ENCODE measurements around the gene CAV1. TPM values are rescaled to one million over a fixed set of nuclear protein-coding genes. Genes with fewer than 3 reads are reported as not detected.
A peak's percentile ranks its signal among the peaks of the same experiment; 100 is the strongest.

Gene CAV1
- total and polyA plus RNA-seq, 2 experiments from 2014 or later: 1,092 to 1,736 TPM

DNA sequence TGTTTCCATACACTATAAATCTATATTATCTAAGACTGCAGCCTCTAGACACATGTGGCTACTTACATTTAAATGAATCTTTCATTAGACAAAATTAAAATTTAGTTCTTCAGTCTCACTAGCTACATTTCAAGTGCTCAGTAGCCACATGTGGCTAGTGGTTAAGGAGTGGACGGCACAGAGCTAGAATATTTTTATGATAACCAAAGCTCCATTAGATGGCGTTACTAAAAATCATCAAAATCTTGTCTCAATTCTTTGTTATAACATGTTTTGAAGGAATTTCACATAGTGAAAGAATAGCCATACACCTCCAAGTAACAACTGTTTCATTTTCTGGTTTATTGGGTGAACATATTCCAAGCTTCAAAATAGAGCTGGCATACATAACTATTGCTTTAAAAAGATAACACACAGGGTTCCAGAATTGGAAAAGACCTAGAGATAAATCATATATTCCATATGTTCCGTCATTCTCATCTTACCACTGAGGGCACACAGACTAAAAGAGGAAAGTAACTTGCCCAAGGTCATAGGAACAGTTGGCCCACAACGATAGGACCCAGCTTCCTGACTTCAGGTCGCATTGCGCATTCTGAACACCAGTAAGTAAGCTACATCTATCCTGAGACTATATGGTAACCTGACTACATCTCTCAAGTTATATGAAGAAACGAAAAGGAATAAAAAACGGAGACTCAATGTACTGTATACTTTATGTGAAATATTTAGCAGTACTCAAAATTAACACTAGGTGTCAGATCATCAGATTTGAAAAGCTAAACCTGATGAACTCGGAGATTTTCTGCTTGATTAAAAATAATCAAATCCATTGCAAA lies 66.6 kb downstream of the CAV1 start:
- Histone ChIP-seq H3K79me2 (ENCODE audit: insufficient read depth) (no peaks in the 10 kb centered on the region), H3K27me3 (replicated peaks; ENCODE audit: insufficient read depth) (no peaks in the 10 kb centered on the region), H2AFZ (peak overlapping the region; percentile 76), H3K4me2 (ENCODE audit: unreplicated experiment) (no peak overlapping the region), H3K4me3 (no peak overlapping the region), H3K27ac (no peak overlapping the region), H3F3A (ENCODE audit: insufficient read depth) (peaks cover 18% of the 10 kb centered on the region), H4K20me1 (ENCODE audit: insufficient read depth) (no peaks in the 10 kb centered on the region), H3K9ac (no peak overlapping the region), H3K36me3 (ENCODE audit: low read depth) (no peaks in the 10 kb centered on the region), H3K9me3 (ENCODE audit: low read depth) (no peaks in the 10 kb centered on the region), H3K9me2 (ENCODE audit: insufficient read depth) (no peaks in the 10 kb centered on the region), H3K4me1 (ENCODE audit: insufficient read depth) (peaks cover 17% of the 10 kb centered on the region)
- peak; percentile 59 for DNase-seq
- TF ChIP-seq EZH2 (IDR thresholded peaks at IDR 0.05; ENCODE audit: insufficient read depth, poor library complexity, severe bottlenecking) (no peak), EZH2phosphoT487 (IDR thresholded peaks at IDR 0.05; ENCODE audit: insufficient read depth, low read depth) (no peak)
- in situ Hi-C loops (cut with MboI): loop anchor here (5.0 to 10.0 kb wide), 2 partner anchors 213 to 329 kb away; no protein-coding TSS in a partner anchor
- WGBS, 2 experiments (ENCODE audit: low coverage in 1 of 2, low lambda C conversion rate in 2 of 2, missing lambda C conversion rate in 2 of 2): 54 to 56% methylated on average over 9 of the region's 9 CpGs

DNA sequence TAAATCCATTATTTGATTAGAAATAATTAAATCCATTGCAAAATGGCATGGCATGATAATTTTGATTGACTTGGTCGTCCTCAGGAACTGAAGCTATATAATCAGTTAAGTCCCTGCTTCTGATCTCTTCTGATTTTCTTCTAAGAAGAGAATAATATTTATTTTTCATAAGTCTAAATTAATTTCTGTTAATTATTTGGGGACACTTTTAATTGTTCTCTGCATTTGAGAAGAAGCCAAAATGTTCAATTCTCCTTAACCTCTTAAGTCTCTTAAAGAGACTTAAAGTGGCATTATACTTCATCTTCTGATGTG lies 67.2 kb downstream of the CAV1 start:
- H2AFZ ChIP-seq: no peak overlapping the region
- 0 to 4% methylated on average over 1 of the region's 1 CpG for WGBS, 2 experiments (ENCODE audit: low coverage in 1 of 2, low lambda C conversion rate in 2 of 2, missing lambda C conversion rate in 2 of 2)
- H3K9ac ChIP-seq: no peak overlapping the region
- no peaks in the 10 kb centered on the region for H3K36me3 ChIP-seq (ENCODE audit: low read depth)
- TF ChIP-seq EZH2phosphoT487 (IDR thresholded peaks at IDR 0.05; ENCODE audit: insufficient read depth, low read depth) (no peak), EZH2 (IDR thresholded peaks at IDR 0.05; ENCODE audit: insufficient read depth, poor library complexity, severe bottlenecking) (no peak)
- no peak overlapping the region for H3K4me3 ChIP-seq
- in situ Hi-C loops (cut with MboI): loop anchor here (5.0 to 10.0 kb wide), 2 partner anchors 213 to 330 kb away; no protein-coding TSS in a partner anchor
- peaks cover 17% of the 10 kb centered on the region for H3K4me1 ChIP-seq (ENCODE audit: insufficient read depth)
- no peak for DNase-seq
- no peak overlapping the region for H3K27ac ChIP-seq
- H3K79me2 ChIP-seq (ENCODE audit: insufficient read depth): no peaks in the 10 kb centered on the region
- no peaks in the 10 kb centered on the region for H4K20me1 ChIP-seq (ENCODE audit: insufficient read depth)
- H3K9me3 ChIP-seq (ENCODE audit: low read depth): no peaks in the 10 kb centered on the region
- no peak overlapping the region for H3K4me2 ChIP-seq (ENCODE audit: unreplicated experiment)
- no peaks in the 10 kb centered on the region for H3K27me3 ChIP-seq (replicated peaks; ENCODE audit: insufficient read depth)
- H3K9me2 ChIP-seq (ENCODE audit: insufficient read depth): no peaks in the 10 kb centered on the region
- H3F3A ChIP-seq (ENCODE audit: insufficient read depth): peaks cover 18% of the 10 kb centered on the region

DNA sequence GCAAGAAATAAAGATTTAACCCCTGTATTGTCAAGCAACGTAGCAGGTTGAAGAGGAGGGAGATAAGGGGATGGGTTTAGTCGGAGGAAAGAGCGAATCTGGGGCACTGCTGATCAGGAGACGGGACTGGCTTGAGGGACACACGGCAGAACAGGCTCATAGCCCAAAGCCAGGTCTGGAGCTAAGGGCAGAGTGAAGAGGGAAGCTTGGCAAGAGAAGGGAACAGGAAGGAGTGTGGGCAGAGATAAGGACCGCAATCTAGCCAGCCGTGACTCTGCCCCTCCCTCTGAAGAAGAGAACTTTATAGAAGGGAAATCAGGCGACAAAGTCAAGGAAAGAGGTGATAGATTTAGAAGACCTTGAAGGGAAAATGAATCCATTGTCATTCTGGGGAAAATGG lies 67.6 kb downstream of the CAV1 start:
- Histone ChIP-seq H3K4me2 (ENCODE audit: unreplicated experiment) (no peak overlapping the region), H3K27ac (no peak overlapping the region)
- no peak for TF ChIP-seq EZH2 (IDR thresholded peaks at IDR 0.05; ENCODE audit: insufficient read depth, poor library complexity, severe bottlenecking)
- no peak for TF ChIP-seq EZH2phosphoT487 (IDR thresholded peaks at IDR 0.05; ENCODE audit: insufficient read depth, low read depth)

DNA sequence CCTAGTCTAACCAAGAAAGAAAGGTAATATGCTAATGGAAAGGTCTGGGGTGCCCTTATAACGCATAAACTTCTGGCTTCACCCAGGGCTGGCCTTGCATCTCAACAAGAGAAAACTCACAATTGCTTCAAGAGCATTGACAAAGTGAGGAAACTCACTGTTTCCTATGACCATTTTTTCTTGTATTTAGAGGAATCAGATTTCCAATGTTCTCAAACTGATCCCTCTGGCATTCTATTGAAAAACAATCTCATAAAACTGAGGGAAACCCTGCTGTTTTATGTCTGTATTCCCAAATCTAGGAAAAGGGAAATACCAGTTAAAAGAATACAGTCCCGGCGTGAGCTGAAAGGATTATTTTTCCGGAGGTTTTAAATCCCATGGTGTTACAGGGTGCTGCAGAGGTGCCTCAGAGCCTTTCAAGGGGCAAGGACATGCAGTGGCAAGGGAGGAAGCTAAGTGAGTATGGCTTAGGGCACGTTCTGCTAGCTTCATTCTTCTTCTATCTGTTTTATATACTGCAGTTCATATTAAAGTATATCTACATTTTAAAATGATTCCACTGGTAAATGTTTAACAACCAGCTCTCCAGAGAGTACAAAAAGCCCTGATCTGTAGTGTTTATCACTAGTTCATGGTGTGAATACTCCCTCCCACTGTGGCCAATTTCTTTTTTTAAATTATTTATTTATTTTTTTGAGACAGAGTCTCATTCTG lies 68.7 kb downstream of the CAV1 start:
- Histone ChIP-seq H3K79me2 (ENCODE audit: insufficient read depth) (no peaks in the 10 kb centered on the region), H4K20me1 (ENCODE audit: insufficient read depth) (no peaks in the 10 kb centered on the region), H3K4me2 (ENCODE audit: unreplicated experiment) (no peak overlapping the region), H3K4me1 (ENCODE audit: insufficient read depth) (peaks cover 5% of the 10 kb centered on the region), H3K36me3 (ENCODE audit: low read depth) (no peaks in the 10 kb centered on the region), H3K27me3 (replicated peaks; ENCODE audit: insufficient read depth) (no peaks in the 10 kb centered on the region), H3K9me2 (ENCODE audit: insufficient read depth) (no peaks in the 10 kb centered on the region), H3F3A (ENCODE audit: insufficient read depth) (peaks cover 5% of the 10 kb centered on the region; the same call in 1 of the 2 replicates), H3K4me3 (no peak overlapping the region), H2AFZ (0 out of 2 replicates have a peak overlapping the region, but pooled peaks have one; percentile 21), H3K9me3 (ENCODE audit: low read depth) (no peaks in the 10 kb centered on the region), H3K9ac (no peak overlapping the region), H3K27ac (no peak overlapping the region)
- no peak for TF ChIP-seq EZH2 (IDR thresholded peaks at IDR 0.05; ENCODE audit: insufficient read depth, poor library complexity, severe bottlenecking)
- TF ChIP-seq EZH2phosphoT487 (IDR thresholded peaks at IDR 0.05; ENCODE audit: insufficient read depth, low read depth): no peak
- WGBS, 2 experiments (ENCODE audit: low coverage in 1 of 2, low lambda C conversion rate in 2 of 2, missing lambda C conversion rate in 2 of 2): 78 to 81% methylated on average over 5 of the region's 5 CpGs
- DNase-seq: no peak
- in situ Hi-C loops (cut with MboI): loop anchor here (5.0 to 10.0 kb wide), 2 partner anchors 211 to 331 kb away; no protein-coding TSS in a partner anchor

More for the DNA sequence above, 67.6 kb downstream of the CAV1 start:
- Histone ChIP-seq H3K79me2 (ENCODE audit: insufficient read depth) (no peaks in the 10 kb centered on the region), H3K9me2 (ENCODE audit: insufficient read depth) (no peaks in the 10 kb centered on the region), H3K36me3 (ENCODE audit: low read depth) (no peaks in the 10 kb centered on the region), H3K4me3 (no peak overlapping the region), H3K27me3 (replicated peaks; ENCODE audit: insufficient read depth) (no peaks in the 10 kb centered on the region), H3K9ac (no peak overlapping the region), H2AFZ (no peak overlapping the region), H3K4me1 (ENCODE audit: insufficient read depth) (peaks cover 15% of the 10 kb centered on the region), H3F3A (ENCODE audit: insufficient read depth) (peaks cover 15% of the 10 kb centered on the region), H3K9me3 (ENCODE audit: low read depth) (no peaks in the 10 kb centered on the region), H4K20me1 (ENCODE audit: insufficient read depth) (no peaks in the 10 kb centered on the region)
- DNase-seq: no peak
- in situ Hi-C loops (cut with MboI): loop anchor here (5.0 to 10.0 kb wide), 2 partner anchors 212 to 330 kb away; no protein-coding TSS in a partner anchor
- 86 to 88% methylated on average over 8 of the region's 8 CpGs for WGBS, 2 experiments (ENCODE audit: low coverage in 1 of 2, low lambda C conversion rate in 2 of 2, missing lambda C conversion rate in 2 of 2)
